GM12892 (cell line): ENCODE data around the gene MANEA. TPM values are rescaled to one million over a fixed set of nuclear protein-coding genes. Genes with fewer than 3 reads are reported as not detected.

Experiments
- DNase-seq: peaks from one replicate; pipeline ENCODE4 v3.0.0; 2011; ENCODE audit not compliant: insufficient read length
- FAIRE-seq: peaks from 2 replicates; lab custom pipeline; 2011; peaks lifted over from hg19 to GRCh38; lab: Jason Lieb, UNC
- POLR2A ChIP-seq: IDR thresholded peaks from 2 replicates; pipeline ENCODE4 v1.6.1; 2011; ENCODE audit warnings: low read depth, low read length, control low read depth
- POLR2AphosphoS5 ChIP-seq: IDR thresholded peaks from 2 replicates; pipeline ENCODE4 v1.6.1; 2011; ENCODE audit warnings: low read depth, low read length, control low read depth
- TAF1 ChIP-seq: IDR thresholded peaks from 2 replicates; pipeline ENCODE4 v1.6.1; 2011; ENCODE audit warnings: low read depth, mild to moderate bottlenecking, control low read depth, low read length, borderline replicate concordance
- polyA plus RNA-seq: library from polyadenylated mRNA; unstranded; fragments of >200 nt; gene quantifications from one replicate; pipeline ENCODE4 v1.2.1, GENCODE V29; 2012; ENCODE audit warnings: missing spikeins, inconsistent platforms; ENCODE audit not compliant: missing spikeins

Gene MANEA
- 14.2 TPM for polyA plus RNA-seq

GRCh38 chr6:95577304-95578105 is at the start of gene MANEA:
Gene MANEA (plus strand): TSS chr6:95577535. CDS start chr6:95586440, 8,905 bp downstream.
- DNase-seq (peak; percentile 51), FAIRE-seq (peak; percentile 76)
- TF ChIP-seq POLR2A (peak; percentile 85), POLR2AphosphoS5 (peak; percentile 90), TAF1 (0 out of 2 replicates have a peak, but pooled peaks have one; percentile 49)

- TF ChIP-seq TAF1 (no peak), POLR2AphosphoS5 (no peak), POLR2A (no peak)
- DNase-seq (no peak), FAIRE-seq (no peak)
These were observed 47.6 kb upstream of the MANEA start for GRCh38 chr6:95529762-95530161.

GRCh38 chr6:95530176-95530819 is 47.0 kb upstream of the MANEA start:
- FAIRE-seq (peak; percentile 14), DNase-seq (no peak)
- TF ChIP-seq POLR2AphosphoS5, result no peak
- TF ChIP-seq POLR2A, result no peak
- no peak for TF ChIP-seq TAF1

DNA sequence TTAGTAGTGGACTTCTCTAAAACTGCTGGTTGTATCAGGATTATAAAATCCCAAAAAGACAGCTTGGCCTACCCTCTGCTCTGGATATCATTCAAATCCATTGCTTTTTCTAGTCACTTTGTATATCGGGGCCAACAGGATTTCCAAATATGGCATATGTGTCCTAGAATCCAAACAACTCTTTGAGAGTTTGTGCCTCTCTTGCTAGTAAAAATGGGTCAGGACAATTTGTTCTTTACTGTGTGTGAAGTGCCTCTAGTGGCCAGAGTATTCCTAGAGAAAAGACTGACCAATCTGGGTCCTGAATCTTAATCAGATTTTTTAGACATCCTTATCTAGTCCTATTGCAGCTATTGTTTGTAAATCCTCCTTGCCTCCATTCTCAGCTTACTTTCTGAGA is 33.5 kb upstream of the MANEA start:
- TF ChIP-seq POLR2AphosphoS5 (no peak), TAF1 (no peak), POLR2A (no peak)
- DNase-seq, result no peak
- no peak for FAIRE-seq

- TF ChIP-seq TAF1 (no peak), POLR2AphosphoS5 (no peak), POLR2A (no peak)
- no peak for DNase-seq
- no peak for FAIRE-seq
These were observed 32.7 kb upstream of the MANEA start for GRCh38 chr6:95544517-95545225.

- TF ChIP-seq POLR2AphosphoS5 (no peak), TAF1 (no peak), POLR2A (no peak)
- DNase-seq (no peak), FAIRE-seq (no peak)
These were observed 32.1 kb upstream of the MANEA start for GRCh38 chr6:95545226-95545625.

- no peak for DNase-seq
- TF ChIP-seq POLR2A, result no peak
- no peak for TF ChIP-seq POLR2AphosphoS5
- no peak for TF ChIP-seq TAF1
- FAIRE-seq, result no peak
These were observed 31.6 kb upstream of the MANEA start for GRCh38 chr6:95545686-95546085.

DNA sequence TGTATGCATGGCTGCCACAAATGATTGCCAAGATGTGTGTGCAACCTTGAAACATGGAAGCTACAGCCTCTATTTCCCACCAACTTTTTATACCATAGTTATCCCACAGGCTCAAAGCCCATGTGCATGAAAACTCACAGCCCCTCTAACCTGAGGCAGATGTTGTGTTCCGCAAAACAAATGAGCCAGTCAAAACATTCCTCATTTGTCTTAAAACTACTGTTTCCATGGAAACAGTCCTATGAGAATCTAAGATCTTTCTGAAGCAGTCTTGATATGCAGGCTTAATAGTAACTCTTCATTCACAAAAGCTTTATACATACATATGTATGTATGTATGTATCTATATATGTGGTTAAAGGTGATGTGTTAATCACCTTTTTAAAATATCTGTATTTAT is 31.2 kb upstream of the MANEA start:
- DNase-seq (no peak), FAIRE-seq (no peak)
- no peak for TF ChIP-seq TAF1
- no peak for TF ChIP-seq POLR2A
- no peak for TF ChIP-seq POLR2AphosphoS5

DNA sequence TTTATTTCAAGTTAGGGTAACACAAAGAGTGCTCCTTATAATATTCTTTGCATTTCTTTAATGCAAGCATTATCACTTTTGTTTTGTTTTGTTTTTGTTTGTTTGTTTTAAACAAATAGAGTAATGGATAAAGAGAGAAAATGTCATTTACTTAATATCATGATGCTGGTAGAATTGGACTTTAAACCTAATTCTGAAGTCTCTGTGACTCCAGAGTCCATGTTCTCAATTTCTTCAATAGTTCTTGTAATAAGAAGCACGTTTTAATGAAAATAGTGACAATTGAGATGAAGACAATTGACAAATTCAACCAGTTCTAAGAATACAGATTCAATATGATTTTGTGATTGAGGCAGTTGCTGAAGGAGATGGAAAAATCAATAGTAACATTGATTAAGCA is 30.3 kb upstream of the MANEA start:
- TF ChIP-seq POLR2A, result no peak
- no peak for TF ChIP-seq TAF1
- TF ChIP-seq POLR2AphosphoS5, result no peak
- DNase-seq, result no peak
- no peak for FAIRE-seq

- FAIRE-seq, result peak; percentile 5
- DNase-seq, result no peak
- TF ChIP-seq TAF1, result no peak
These were observed 29.0 kb upstream of the MANEA start for GRCh38 chr6:95548188-95548786.
